ENCODE data around the gene GTF3C2.

DNA sequence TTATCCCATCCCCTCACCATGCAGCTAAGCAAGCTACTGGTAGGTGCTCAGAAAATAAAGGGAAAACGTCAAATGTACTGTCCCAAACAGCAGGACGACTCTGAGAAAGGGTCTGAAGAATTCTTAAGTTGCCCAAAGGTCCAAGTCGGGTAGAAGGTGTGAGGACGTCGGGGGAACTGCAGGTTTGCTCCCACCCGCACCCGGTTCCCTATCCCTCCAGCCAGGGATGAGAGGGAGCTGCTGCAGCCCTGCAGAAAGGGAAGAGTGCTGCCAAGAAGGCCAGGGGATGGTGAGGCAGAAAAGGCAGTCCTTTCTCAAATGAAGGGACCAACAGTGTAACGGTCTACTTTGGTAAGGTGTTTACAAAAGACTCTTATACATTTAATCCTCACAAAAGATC, 41.4 kb downstream of the GTF3C2 start:
- TF ChIP-seq GATA2 (IDR thresholded peaks at IDR 0.05; ENCODE audit: low read depth, low read length) (no peak), GATA3 (IDR thresholded peaks at IDR 0.05; ENCODE audit: low read depth, low read length) (no peak)
